GM23338 (cell line): ENCODE data around the gene RABGAP1L. TPM values are rescaled to one million over a fixed set of nuclear protein-coding genes. Genes with fewer than 3 reads are reported as not detected.

Experiments
- ATAC-seq: fragments of 200-7000 bp; cut with Tn5 transposase; 3 replicates; pipeline ENCODE4 v1.9.1; 2020
- DNase-seq: peaks from one replicate; pipeline ENCODE4 v3.0.0-alpha.2; 2015; ENCODE audit warnings: low spot score
- H2AFZ ChIP-seq: fragments of 200-600 bp; sonication (generic); 2 replicates; pipeline ENCODE4 v1.8.0; 2016; ENCODE audit warnings: antibody characterized with exemption, mild to moderate bottlenecking, moderate library complexity
- H3F3A ChIP-seq: fragments of 200-600 bp; sonication (generic); replicated peaks from 2 replicates; pipeline ENCODE4 v1.8.0; 2017; ENCODE audit warnings: antibody characterized with exemption, mixed run types, low read depth
- H3K27ac ChIP-seq: fragments of 200-600 bp; sonication (generic); 2 replicates; pipeline ENCODE4 v1.6.1; 2016; ENCODE audit warnings: low read depth
- H3K27me3 ChIP-seq: fragments of 200-600 bp; sonication (generic); 2 replicates; pipeline ENCODE4 v1.8.0; 2016; ENCODE audit warnings: mild to moderate bottlenecking, mixed run types, moderate library complexity; ENCODE audit not compliant: insufficient read depth
- H3K36me3 ChIP-seq: fragments of 200-600 bp; sonication (generic); 2 replicates; pipeline ENCODE4 v1.8.0; 2016; ENCODE audit warnings: mild to moderate bottlenecking; ENCODE audit not compliant: insufficient read depth
- H3K4me1 ChIP-seq: fragments of 200-600 bp; sonication (generic); 2 replicates; pipeline ENCODE4 v1.8.0; 2016; ENCODE audit warnings: mild to moderate bottlenecking, moderate library complexity; ENCODE audit not compliant: insufficient read depth
- H3K4me2 ChIP-seq: fragments of 200-600 bp; sonication (generic); 2 replicates; pipeline ENCODE4 v1.7.1; 2017; ENCODE audit warnings: mixed run types
- H3K4me3 ChIP-seq: fragments of 200-600 bp; sonication (generic); 2 replicates; pipeline ENCODE4 v1.6.1; 2016; ENCODE audit warnings: mixed run types
- H3K79me2 ChIP-seq: fragments of 200-600 bp; sonication (generic); replicated peaks from 2 replicates; pipeline ENCODE4 v1.8.0; 2017; ENCODE audit warnings: mild to moderate bottlenecking; ENCODE audit not compliant: insufficient read depth
- H3K9me2 ChIP-seq: fragments of 200-600 bp; sonication (generic); 2 replicates; pipeline ENCODE4 v1.8.0; 2017; ENCODE audit not compliant: insufficient read depth
- H4K20me1 ChIP-seq: fragments of 200-600 bp; sonication (generic); replicated peaks from 2 replicates; pipeline ENCODE4 v1.8.0; 2017; ENCODE audit warnings: mild to moderate bottlenecking; ENCODE audit not compliant: insufficient read depth
- H3K27ac Mint-ChIP-seq: 2 replicates; pipeline ENCODE4 v1.8.0; 2020; ENCODE audit warnings: inconsistent platforms, mild to moderate bottlenecking, moderate library complexity, mixed read lengths
- H3K27me3 Mint-ChIP-seq: 3 replicates; pipeline ENCODE4 v1.8.0; 2022; ENCODE audit warnings: low read depth, mild to moderate bottlenecking, moderate library complexity, mixed read lengths, inconsistent platforms; ENCODE audit not compliant: insufficient read depth, poor library complexity
- H3K36me3 Mint-ChIP-seq: 3 replicates; pipeline ENCODE4 v1.8.0; 2021; ENCODE audit warnings: low read depth, mild to moderate bottlenecking, inconsistent platforms, moderate library complexity, mixed read lengths
- H3K4me1 Mint-ChIP-seq: 3 replicates; pipeline ENCODE4 v1.8.0; 2020; ENCODE audit warnings: mild to moderate bottlenecking, inconsistent platforms, mixed read lengths
- H3K4me3 Mint-ChIP-seq: 3 replicates; pipeline ENCODE4 v1.8.0; 2021; ENCODE audit warnings: moderate library complexity, mild to moderate bottlenecking, inconsistent platforms, mixed read lengths
- H3K9me3 Mint-ChIP-seq: 3 replicates; pipeline ENCODE4 v1.8.0; 2020; ENCODE audit warnings: moderate library complexity, mild to moderate bottlenecking, inconsistent platforms, mixed read lengths
- CREB1 ChIP-seq: fragments of 250-450 bp; sonication (Bioruptor Pico); IDR thresholded peaks from 2 replicates; pipeline ENCODE4 v1.5.0; 2020; ENCODE audit warnings: low read depth, mild to moderate bottlenecking, moderate library complexity
- CTCF ChIP-seq, 2 experiments: fragments of 200-600 bp in 1 of 2; sonication (generic) in 1 of 2; conservative IDR thresholded peaks; 2 replicates each; pipeline versions ENCODE4 v1.5.1 to v1.6.1; 2016 to 2017; ENCODE audit warnings: antibody characterized with exemption in 2 of 2, low read depth in 2 of 2, mild to moderate bottlenecking in 2 of 2, moderate library complexity in 1 of 2
- ETS1 ChIP-seq: IDR thresholded peaks from 2 replicates; pipeline ENCODE4 v1.6.1; 2016; ENCODE audit warnings: antibody characterized with exemption
- EZH2 ChIP-seq: fragments of 200-600 bp; sonication (generic); IDR thresholded peaks from one replicate; pipeline ENCODE4 v1.8.0; 2017; ENCODE audit warnings: antibody characterized with exemption, mild to moderate bottlenecking, low read depth; ENCODE audit not compliant: unreplicated experiment
- EZH2phosphoT487 ChIP-seq: fragments of 200-600 bp; sonication (generic); IDR thresholded peaks from one replicate; pipeline ENCODE4 v1.8.1; 2018; ENCODE audit warnings: antibody characterized with exemption; ENCODE audit not compliant: unreplicated experiment
- JUNB ChIP-seq: IDR thresholded peaks from one replicate; pipeline ENCODE4 v1.6.1; 2016; ENCODE audit warnings: antibody characterized with exemption; ENCODE audit not compliant: unreplicated experiment
- NANOG ChIP-seq: IDR thresholded peaks from 2 replicates; pipeline ENCODE4 v1.6.1; 2016; ENCODE audit warnings: antibody characterized with exemption, borderline replicate concordance
- POLR2AphosphoS5 ChIP-seq: IDR thresholded peaks from 2 replicates; pipeline ENCODE4 v1.6.1; 2016; ENCODE audit warnings: antibody characterized with exemption, low read depth
- REST ChIP-seq: IDR thresholded peaks from one replicate; pipeline ENCODE4 v1.6.1; 2018; ENCODE audit warnings: antibody characterized with exemption; ENCODE audit not compliant: unreplicated experiment
- STAT1 ChIP-seq: IDR thresholded peaks from one replicate; pipeline ENCODE4 v1.6.1; 2016; ENCODE audit warnings: antibody characterized with exemption; ENCODE audit not compliant: unreplicated experiment
- ZNF114 ChIP-seq: fragments of 250-450 bp; sonication (Bioruptor Pico); IDR thresholded peaks from 2 replicates; pipeline ENCODE4 v1.5.0; 2020; ENCODE audit warnings: mild to moderate bottlenecking, moderate library complexity
- ZNF331 ChIP-seq: fragments of 250-450 bp; sonication (Bioruptor Pico); IDR thresholded peaks from 2 replicates; pipeline ENCODE4 v1.5.0; 2020; ENCODE audit warnings: low read depth, mild to moderate bottlenecking, moderate library complexity
- ZNF462 ChIP-seq: fragments of 250-450 bp; sonication (Bioruptor Pico); IDR thresholded peaks from 2 replicates; pipeline ENCODE4 v1.5.0; 2020; ENCODE audit warnings: mild to moderate bottlenecking, moderate library complexity
- polyA plus RNA-seq: library from polyadenylated mRNA; unstranded; fragments of >200 nt; fragmentation: Nextera tagmentation; extraction: Ambion mirVana; gene quantifications from 2 replicates; pipeline ENCODE4 v1.2.1, GENCODE V29; 2016
- total RNA-seq: library from RNA; depleted of rRNA; stranded (reverse); fragments of >200 nt; shearing (Covaris generic); gene quantifications from 2 replicates; pipeline ENCODE4 v1.2.3, GENCODE V29; 2014

Gene RABGAP1L
- total and polyA plus RNA-seq, 2 experiments from 2014 or later = 83.2 to 136 TPM

GRCh38 chr1:174963529-174964125 is 804.3 kb downstream of the RABGAP1L start:
- DNase-seq (no peak), ATAC-seq (no peak)
- TF ChIP-seq EZH2phosphoT487 (no peak), REST (no peak), CTCF (conservative IDR thresholded peaks at IDR 0.05; ENCODE audit: low read depth in 2 of 2) (no peak), CREB1 (CRISPR knock-in tag) (no peak), EZH2 (no peak), NANOG (no peak), ZNF462 (CRISPR knock-in tag) (no peak), ETS1 (no peak), ZNF331 (no peak), ZNF114 (CRISPR knock-in tag) (no peak), POLR2AphosphoS5 (no peak), STAT1 (no peak), JUNB (no peak)
- Histone ChIP-seq H3K4me3 (no peak overlapping the region), H3F3A (no peaks in the 10 kb centered on the region), H3K79me2 (0 out of 2 replicates have a peak, but pooled peaks cover 3% of the 10 kb centered on the region), H3K27me3 (no peaks in the 10 kb centered on the region), H3K4me2 (no peak overlapping the region), H4K20me1 (peaks cover 11% of the 10 kb centered on the region), H3K4me1 (peaks cover 11% of the 10 kb centered on the region; the same call in 1 of the 2 replicates), H3K9me2 (no peaks in the 10 kb centered on the region), H3K36me3 (peaks cover 3% of the 10 kb centered on the region; the same call in 1 of the 2 replicates), H3K27ac (no peak overlapping the region), H2AFZ (no peak overlapping the region)
- Mint-ChIP-seq H3K4me3 (no peak overlapping the region), H3K9me3 (no peaks in the 10 kb centered on the region), H3K27me3 (peaks cover 4% of the 10 kb centered on the region), H3K4me1 (peaks cover 30% of the 10 kb centered on the region), H3K27ac (no peak overlapping the region), H3K36me3 (peaks cover 32% of the 10 kb centered on the region)
